ENCODE data around the gene TPH1.
"Not testable (repeated sequence)": the region's sequence is repeated elsewhere in the genome, so short reads cannot be mapped to it uniquely, and the experiment has no call there.

TPH1 gene

GRCh38 chr11:18001191-18001590 lies 44.9 kb downstream of the TPH1 start:
- H3K4me3 ChIP-seq (ENCODE audit: low read depth, low read length) = no peak overlapping the region
- no peak for TF ChIP-seq CTCF (IDR thresholded peaks at IDR 0.05; ENCODE audit: low read depth, low read length)
- no peak for DNase-seq
- no peaks in the 10 kb centered on the region for H3K27me3 ChIP-seq
- H3K4me1 ChIP-seq = no peaks in the 10 kb centered on the region
- H3K9me3 ChIP-seq = no peaks in the 10 kb centered on the region
- H3K36me3 ChIP-seq = no peaks in the 10 kb centered on the region

- DNase-seq = no peak
- H3K4me3 ChIP-seq (ENCODE audit: low read depth, low read length) = no peak overlapping the region
- H3K9me3 ChIP-seq = no peaks in the 10 kb centered on the region
- H3K36me3 ChIP-seq = no peaks in the 10 kb centered on the region
- TF ChIP-seq CTCF (IDR thresholded peaks at IDR 0.05; ENCODE audit: low read depth, low read length) = no peak
- H3K4me1 ChIP-seq = no peaks in the 10 kb centered on the region
- H3K27me3 ChIP-seq = no peaks in the 10 kb centered on the region
Observed at GRCh38 chr11:18000760-18001159, 45.3 kb downstream of the TPH1 start.

- not testable (repeated sequence) for H3K4me3 ChIP-seq (ENCODE audit: low read depth, low read length); DNase-seq; H3K27me3 ChIP-seq; H3K36me3 ChIP-seq; H3K4me1 ChIP-seq; H3K9me3 ChIP-seq
Observed at GRCh38 chr11:18000128-18000527, 45.9 kb downstream of the TPH1 start.

Measured in BE2C (cell line).